KBM-7 (cell line): ENCODE results near the gene CBX4.

Source experiments
- DNase-seq: peaks from one replicate; pipeline ENCODE4 v3.0.0-alpha.2; 2015
- in situ Hi-C: fragments of 300-500 bp; cut with MboI; formaldehyde crosslinking; loops from 2 replicates; pipeline ENCODE4 v1.14.3; 2020; ENCODE audit warnings: low sequenced_read_pairs, low pct_unique_long_range_greater_than_20kb, mixed read lengths

The CBX4 gene

DNA sequence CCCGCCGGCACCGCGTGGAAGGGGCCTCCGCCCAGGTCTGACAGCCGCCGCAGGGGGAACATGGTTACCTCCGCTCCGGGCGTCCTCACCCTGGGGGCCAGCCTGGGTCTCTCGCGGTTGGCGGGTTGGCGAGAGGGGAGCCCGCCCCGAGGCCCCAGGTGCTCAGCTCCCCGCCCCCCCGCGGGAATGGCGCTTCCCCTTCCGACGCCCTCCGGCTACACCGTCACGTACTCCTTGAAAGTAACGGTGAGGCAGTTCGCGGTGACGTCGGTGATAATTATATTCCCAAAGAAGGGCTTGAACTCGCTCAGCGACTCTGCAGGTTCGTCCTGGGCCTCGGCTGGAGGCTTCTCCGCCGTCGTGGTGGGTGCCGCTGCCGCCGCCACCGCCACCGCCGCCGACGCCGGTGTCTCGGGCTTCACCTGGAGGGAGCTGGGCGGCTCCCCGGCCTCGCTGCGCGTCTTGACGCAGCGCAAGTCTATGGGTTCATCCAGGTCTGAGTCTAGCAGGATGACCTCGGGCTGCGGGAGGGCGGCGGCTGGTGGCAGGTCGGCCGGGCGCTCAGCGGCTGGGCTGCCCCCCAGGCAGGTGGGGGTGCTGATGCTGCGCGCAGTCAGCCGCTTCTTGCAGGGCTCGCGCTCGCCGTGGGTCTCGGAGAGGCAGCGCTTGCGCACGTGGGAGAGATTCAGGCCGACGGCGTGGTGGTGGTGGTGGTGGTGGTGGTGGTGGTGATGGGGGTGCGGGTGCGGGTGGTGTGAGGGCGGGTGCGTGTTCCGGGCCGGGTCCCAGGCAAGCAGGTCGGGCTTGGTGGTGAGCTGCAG, 5.3 kb downstream of the CBX4 start:
- in situ Hi-C loops, result no loop called here
- DNase-seq, result no peak

DNA sequence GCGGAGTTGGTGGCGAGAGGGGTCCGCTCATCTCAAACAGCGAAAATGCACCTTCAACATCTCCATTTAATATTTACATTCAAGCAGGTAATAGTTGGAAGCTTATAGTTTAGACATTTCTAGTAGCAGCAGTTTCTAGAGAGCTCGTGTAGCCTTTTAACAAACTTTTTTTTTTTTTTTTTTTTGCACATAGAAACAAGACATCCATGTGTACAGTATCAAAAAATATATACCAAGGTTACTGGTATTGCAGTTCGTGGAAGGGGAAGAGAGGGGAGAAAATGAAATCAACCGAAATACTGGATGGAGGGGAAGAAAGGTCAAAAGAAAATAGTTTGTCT, 6.2 kb downstream of the CBX4 start:
- DNase-seq, result no peak
- in situ Hi-C loops, result no loop called here

DNA sequence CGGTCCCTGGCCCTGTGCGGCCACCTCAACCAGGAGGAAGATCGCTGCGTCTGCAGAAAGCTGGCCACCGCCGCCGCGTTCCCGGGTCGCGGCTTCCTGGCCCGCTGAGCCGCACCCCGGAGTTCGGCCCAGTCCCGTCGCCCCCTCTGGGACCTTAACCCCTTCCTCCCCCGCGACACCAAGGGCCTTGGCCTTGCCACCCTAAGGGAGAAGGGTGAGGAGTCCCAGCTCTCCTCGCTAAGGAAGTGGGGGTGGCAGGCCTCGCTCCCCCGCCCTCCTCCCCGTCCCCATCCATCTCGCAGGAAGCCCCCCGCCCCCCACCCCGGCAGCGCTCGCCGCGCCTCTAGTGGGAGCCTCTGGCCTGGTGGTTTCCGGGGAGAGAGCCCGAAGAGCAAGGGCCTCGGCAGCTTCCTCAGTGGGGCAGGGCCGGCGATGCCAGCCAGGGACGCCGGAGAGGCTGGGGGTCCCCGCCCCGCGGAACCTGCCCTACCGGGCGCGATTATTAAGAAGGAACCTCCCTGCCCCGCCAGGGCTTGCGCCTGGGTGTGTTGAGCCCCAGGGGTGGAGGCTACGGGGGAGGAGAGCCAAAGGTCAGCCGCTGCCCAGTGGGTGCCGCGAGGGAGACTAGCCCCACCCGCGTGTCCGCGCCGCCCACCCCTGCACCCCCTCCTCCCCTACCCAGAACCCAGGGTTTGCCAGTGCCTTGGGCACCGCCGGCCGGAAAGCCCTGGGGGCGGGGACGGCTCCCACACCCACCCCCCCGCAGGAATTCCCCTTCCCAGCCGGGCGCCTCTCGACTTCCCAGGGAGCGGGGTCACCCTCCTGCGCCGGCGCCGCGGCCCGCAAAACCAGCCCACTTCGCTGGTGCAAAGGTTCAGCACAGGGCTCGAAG, 6.8 kb downstream of the CBX4 start:
- no peak for DNase-seq

DNA sequence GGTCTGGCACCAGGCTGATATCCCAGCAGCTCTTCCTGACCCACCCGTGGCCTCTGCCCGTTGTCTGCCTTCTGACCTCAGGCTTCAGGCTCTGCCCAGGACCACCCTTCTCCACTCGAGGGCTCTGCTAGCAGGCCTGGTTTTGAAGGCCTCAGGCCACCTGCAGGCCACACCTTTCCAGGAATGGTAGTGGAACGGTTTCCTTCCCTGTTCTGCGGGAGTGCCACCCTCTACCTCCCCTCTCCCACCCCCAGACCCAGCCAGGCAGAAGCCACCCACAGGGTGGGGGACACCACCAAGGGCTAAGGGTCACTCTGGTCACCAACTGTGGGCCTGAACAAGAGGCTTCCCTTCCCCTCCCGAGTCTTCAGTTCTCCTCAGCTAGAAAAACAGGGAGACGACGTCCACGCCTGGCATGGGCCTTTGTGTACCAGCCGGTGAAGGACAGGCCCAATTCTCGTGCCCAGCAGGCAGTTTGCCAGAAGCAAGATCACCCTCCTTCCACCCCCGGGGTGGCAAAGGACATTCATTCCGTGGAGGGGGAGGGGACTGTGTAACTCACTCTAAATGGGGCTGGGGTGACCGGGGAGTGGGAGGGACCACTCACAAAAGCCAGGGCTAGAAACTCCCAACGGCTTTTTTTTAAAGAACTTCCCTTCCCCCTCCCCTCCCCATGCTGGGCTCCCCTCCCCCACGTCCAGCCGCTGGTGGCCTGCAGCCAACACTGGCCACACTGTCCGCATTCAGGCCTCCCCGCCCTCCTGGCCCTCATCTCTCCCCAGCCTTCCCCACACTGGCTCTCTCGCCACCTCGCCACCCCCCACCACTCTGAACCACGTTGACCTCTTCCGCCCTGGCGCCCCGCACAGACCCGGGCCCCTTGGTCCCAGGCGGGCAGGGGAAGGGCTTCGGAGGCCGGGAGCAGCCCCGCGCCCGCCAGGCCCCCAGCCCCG, 7.7 kb downstream of the CBX4 start:
- in situ Hi-C loops, result no loop called here
- no peak for DNase-seq

More for the DNA sequence above, 6.8 kb downstream of the CBX4 start:
- in situ Hi-C loops, result no loop called here

DNA sequence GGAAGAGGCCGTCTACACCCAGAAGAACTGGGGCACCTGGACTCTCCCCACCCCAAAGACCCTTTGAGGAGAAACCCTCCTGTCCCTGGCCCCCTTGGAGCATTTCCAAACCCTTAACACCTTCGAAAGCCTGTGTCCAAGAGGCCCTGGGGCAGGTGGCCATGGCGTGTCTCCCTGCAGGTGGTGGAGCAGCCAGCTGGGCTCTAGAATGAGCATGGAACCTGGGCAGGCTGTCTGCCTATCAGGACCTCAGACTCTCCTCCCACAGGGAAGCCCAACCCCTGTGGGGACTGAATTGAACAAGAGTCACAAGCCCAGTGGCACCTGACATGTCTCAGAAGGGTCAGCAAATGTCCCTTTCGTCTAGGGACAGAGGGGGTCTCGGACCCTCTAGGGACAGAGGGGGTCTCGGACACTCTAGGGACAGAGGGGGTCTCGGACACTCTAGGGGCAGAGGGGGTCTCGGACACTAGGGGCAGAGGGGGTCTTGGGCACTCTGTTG, 8.4 kb downstream of the CBX4 start:
- no peak for DNase-seq

DNA sequence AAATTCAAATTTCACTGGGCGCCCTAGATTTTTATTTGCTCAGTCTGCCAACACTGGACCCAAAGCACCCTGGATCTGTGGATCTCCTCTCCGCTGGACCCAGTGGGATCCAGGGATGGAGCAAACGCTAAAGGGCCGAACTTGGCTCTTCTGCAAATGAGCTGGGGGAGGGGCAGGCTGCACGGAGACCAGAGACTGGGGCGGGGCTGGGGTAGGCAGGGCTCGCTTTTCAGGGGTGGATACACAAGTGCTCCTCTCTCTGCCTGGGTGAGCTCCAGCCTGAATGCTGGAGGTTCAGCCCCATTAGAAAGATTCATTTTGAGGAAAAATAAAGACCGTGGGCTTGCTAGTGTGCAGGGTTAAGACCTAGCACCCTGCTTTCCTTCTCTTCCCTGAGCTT, 8.9 kb downstream of the CBX4 start:
- in situ Hi-C loops, result no loop called here
- DNase-seq, result no peak

More for the DNA sequence above, 8.4 kb downstream of the CBX4 start:
- in situ Hi-C loops, result no loop called here

DNA sequence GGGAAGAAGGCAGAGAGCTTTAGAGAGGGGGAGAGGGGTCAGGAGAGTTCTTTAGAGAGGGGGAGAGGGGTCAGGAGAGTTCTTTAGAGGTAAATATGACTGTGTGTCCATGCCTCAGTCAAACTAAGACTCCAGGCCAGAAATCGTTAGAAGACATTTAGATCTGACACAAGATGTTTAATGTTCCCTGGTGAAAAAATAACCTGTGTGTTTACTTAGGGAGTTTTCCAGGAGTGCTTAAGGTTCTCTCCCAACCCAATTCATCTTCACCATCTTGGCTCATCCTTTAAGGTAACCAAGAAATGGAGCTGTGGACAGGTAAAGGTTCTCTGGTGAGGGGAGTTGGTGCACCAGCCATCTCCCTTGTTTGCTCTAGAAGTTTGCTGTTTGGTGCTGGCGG, 9.8 kb downstream of the CBX4 start:
- DNase-seq, result no peak
- in situ Hi-C loops, result no loop called here

DNA sequence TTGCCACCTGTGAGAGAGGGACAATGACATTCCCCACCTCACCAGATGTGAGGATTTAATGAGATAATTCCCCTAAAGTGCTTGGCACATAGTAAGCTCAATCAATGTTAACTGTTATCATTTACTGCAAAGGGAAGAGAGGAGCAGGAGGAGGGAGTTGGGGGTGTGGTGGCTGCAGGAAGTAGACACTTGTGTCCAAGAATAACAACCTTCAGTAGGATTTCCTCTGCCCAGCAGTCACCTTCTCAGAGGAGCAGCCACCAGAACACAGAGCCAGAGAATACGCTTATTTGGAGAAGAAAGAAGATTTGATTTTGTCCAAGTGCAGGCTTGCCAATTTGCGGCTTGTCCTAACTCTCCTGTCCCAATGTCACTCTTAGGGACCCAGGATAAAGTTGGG, 10.2 kb downstream of the CBX4 start:
- in situ Hi-C loops, result no loop called here
- DNase-seq, result peak; percentile 65

DNA sequence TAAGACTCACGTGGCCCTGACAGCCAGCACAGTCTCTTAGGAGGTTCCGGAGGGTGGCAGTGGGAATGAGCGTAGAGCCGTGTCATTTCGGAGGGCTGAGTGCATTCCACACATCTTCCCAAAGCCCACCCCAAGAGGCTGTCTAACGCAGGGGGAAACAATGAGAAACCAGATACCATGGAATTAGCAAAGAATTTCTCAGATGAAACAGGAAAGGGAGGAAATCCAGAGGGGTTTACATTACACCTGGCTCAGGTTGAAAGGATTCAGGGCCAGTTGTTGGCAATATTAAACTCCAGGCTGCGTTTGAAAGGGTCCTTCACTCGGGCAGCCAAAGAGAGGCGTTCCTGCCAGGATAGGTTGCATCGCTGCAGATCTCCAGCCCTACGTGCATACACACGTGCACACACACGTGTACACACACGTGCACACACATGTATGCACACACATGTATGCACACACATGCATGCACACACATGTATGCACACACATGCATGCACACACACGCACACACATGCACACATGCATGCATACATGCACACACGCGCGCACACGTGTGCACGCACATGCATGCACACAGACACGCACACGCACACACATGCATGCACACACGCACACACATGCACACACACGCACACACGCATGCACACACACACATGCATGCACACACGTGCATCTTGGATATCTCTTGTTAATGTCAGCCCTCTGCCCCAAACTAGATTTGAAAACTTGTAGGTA, 12.2 kb downstream of the CBX4 start:
- in situ Hi-C loops, result no loop called here

DNA sequence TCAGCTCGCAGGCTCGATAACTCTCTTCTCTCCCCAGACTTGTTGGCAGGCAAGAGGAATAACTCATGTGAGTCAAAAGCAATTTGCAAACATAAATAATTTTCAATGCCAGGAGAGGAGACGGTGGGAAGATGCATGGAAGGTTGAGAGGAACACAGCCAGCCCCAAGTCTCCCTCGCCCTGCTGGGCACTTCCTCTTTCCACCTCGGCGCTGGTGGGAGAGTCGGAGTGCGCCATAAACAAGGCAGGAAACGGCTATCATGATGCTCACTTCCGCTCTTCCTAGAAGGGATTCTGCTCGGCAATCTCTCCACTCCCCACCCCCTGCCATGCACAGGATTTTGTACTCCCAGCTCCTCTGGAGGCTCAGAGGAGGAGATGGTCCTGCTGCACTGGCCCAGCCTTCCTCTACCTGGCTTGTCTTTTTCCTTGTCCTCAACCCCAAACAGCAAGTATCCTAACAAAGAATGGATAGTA, 13.0 kb downstream of the CBX4 start:
- in situ Hi-C loops, result no loop called here
- peak; percentile 90 for DNase-seq

More for the DNA sequence above, 12.2 kb downstream of the CBX4 start:
- no peak for DNase-seq

DNA sequence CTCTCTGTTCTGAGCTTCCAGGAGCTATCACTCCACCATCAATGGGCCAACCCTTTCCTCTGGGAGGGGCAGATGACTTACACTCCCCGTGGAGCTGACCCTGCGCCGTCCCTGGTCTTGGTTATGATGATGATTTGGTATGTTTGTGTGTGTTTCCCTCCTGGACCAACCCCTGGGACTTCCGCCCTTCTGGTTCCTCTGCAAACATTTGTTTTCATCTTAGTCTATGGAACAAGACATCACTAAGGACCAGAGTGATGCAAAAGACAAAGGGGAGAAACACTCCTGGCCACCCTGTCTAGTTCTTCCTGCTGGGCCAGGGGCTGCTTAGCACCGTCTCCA, 13.7 kb downstream of the CBX4 start:
- in situ Hi-C loops, result no loop called here

DNA sequence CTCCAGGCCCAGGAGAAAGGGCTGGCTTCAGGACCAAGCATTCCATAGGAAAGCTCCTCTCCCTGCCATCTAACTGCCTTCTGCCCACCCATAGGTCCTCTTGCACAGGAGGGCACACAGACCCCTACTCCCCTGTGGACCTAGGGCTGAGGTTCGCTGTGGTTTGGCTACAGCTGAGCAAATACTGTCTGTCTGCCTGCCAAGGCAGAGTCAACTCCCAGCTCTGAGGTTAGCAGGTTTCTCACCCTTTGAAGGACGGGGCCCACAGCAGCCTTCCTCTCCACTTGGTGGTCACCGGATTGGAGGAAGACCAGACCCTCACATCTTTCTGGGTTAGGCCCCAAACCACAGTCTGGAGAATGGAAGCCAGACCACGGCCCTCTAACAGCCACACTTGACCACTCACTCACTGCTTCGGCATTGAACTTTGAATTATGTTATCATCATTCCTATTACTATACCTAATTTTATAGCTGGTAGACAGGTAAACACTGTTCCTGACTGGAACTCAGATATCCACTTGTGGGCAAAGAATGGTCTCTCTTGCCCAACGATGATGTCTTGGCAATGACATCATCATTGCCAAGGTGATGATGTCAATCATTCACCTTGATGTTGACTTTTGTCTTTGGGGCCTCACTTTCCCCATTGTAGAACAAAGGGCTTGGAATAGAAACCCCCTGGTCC, 14.2 kb downstream of the CBX4 start:
- DNase-seq, result no peak
- in situ Hi-C loops, result no loop called here

More for the DNA sequence above, 13.7 kb downstream of the CBX4 start:
- DNase-seq, result no peak

DNA sequence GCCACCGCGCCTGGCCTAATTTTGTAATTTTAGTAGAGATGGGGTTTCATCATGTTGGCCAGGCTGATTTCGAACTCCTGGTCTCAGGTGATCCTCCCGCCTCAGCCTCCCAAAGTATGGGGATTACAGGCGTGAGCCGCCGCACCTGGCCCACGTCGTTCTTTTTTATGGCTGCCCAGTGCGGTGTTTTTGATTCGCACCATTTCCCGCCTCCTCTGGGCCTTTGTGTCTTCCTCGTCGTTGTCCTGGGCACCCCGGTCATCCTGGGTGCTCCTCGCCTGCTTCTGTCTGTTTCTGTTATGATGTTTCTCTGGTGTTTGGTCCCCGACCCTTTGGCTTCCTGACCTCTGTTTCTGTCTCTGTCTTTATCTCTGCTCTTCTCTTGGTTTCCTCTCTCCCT, 15.0 kb downstream of the CBX4 start:
- in situ Hi-C loops, result no loop called here
- no peak for DNase-seq

DNA sequence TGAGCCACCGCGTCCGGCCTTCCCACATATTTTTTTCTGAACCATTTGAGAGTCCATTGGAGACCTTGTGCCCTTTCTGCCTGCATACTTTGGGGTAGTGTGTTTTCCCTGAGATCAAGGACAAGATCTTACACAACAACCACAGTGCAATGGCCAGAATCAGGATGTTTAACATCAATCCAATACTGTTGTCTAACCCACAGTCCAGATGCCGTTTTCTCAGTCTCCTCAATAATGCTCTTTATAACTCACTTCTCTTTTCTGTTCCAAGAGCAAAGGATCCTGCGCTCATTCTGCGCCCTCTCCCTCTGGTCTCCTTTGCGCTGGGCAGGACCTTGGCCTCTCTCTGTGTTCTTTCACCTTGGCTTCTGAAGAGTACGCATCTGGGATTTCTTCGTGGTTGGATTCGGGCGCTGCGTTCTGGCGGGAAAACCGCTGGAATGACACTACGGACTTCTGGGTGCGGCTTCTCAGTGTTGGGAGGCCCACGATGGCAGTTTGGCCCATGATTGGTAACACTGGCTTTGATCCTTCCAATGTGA, 16.6 kb downstream of the CBX4 start:
- in situ Hi-C loops, result no loop called here
- DNase-seq, result no peak

DNA sequence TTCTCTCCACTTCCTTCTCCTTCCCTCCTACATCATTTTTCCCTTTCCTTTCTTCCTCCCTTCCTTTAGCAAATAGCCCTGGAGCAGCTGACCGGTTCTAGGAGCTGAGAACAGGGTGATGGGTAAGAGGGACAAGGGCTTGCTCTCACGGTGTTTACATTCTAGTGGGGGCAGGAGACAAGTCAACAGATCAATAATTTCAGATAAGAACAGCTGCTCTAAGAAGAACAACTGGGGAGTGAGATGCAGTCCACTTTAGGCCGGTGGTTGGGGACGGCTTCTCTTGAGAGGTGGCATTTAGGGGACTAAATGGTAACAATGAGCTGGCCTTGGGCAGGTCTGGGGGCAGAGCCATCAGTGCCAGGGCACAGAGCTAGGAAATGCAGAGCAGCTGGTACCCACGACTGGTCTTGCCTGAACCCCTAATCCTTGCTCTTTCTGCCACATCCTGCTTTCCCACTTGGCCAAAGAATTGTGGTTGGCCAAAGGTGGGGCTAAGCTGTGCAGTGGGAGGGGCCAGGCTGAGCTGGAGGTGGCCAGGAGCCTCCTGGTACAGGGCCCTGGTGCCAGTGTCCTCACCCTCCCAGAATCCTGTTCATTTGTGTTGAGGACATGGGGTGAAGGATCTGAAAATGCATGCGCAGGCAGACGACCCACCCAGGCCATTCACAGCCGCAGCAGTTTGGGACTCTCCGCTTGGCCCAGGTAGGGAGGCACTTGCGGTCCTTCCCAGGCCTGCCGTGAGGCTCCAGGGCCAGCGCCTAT, 17.7 kb downstream of the CBX4 start:
- in situ Hi-C loops, result no loop called here
- no peak for DNase-seq

DNA sequence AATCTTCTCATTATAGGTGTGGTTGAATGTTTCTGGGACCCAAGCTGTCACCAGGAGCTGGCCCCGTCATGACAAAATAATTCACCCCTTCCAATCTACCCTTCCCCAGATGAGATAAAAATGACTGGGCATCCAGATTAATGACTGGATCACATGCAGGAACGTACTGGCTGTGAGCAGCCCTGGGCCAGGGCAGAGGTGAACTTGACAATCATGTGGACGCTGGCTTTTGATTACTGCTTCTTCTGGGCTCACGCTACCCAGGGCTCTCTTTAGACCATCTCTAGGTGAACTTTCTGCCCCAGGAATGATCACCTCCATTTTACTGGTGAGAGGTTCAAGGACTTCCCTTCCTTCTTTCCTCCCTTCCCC, 18.3 kb downstream of the CBX4 start:
- DNase-seq, result no peak

More for the DNA sequence above, 18.3 kb downstream of the CBX4 start:
- in situ Hi-C loops, result no loop called here
